ENCODE data around the gene WBP2.

DNA sequence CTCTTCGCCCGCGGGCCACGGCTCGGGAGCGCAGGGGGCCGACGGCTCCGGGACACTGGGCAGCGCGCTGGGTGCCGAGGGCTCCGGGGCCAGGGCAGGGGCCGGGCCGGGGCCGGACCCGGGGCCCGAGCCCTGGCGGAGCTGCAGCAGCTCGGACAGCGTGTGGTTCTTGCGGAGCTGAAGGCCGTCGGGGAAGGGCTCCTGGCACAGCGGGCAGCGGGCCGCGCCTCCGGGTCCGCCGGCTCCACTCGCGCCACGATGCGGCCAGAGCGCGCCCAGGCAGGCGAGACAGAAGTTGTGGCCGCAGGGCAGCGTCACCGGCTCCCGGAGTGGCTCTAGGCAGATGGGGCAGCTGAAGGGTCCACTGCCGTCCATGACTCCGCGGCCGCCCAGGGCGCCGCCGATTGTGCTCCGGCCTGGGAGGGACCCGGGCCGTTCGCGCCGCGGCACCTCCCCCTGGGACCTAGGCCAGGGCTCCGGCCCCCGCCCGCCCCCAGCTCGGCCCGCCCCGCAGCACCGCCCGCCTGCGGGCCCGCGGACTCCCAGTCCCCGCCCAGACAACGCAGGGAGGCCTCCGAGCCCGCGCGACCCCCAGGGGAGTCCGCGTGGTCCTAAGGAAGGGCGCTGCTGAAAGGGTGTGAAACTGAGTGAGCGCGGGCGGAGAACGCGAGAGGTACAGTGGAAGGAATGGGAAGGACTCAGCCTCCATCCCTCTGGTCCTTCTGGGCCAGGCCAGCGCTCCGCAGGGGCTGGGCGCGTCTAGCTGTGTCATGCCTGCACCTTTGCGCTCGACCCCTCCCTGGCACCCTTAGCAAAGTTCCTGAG lies 23.3 kb upstream of the WBP2 start, which contains the start of gene TRIM47:
- TF ChIP-seq HDAC6 (IDR thresholded peaks at IDR 0.05; ENCODE audit: unreplicated experiment) = no peak
- no peak for TF ChIP-seq POLR2A (IDR thresholded peaks at IDR 0.05; ENCODE audit: low read depth, low read length)
- no peak for TF ChIP-seq ZNF384 (IDR thresholded peaks at IDR 0.05; ENCODE audit: borderline replicate concordance, low read depth, low read length)

Measured in GM12878 (cell line).